Smooth muscle cell (in vitro differentiated cells): ENCODE data around the gene IL9. TPM values are rescaled to one million over a fixed set of nuclear protein-coding genes. Genes with fewer than 3 reads are reported as not detected.

Experiments used
- DNase-seq: peaks from one replicate; lab custom pipeline; 2025; ENCODE audit not compliant: unreplicated experiment; lab: John Stamatoyannopoulos, UW
- H2AFZ ChIP-seq: fragments of 200-600 bp; sonication (generic); 2 replicates; pipeline ENCODE4 v1.6.0; 2016; ENCODE audit warnings: antibody characterized with exemption, low read depth, mild to moderate bottlenecking
- H3F3A ChIP-seq: fragments of 200-600 bp; sonication (generic); 2 replicates; pipeline ENCODE4 v1.6.0; 2017; ENCODE audit warnings: antibody characterized with exemption, low read depth
- H3K27ac ChIP-seq: fragments of 200-600 bp; sonication (generic); 2 replicates; pipeline ENCODE4 v1.5.1; 2016; ENCODE audit warnings: low read depth, mild to moderate bottlenecking
- H3K27me3 ChIP-seq: fragments of 200-600 bp; sonication (generic); 2 replicates; pipeline ENCODE4 v1.6.1; 2016; ENCODE audit warnings: low read depth, mild to moderate bottlenecking
- H3K36me3 ChIP-seq: fragments of 200-600 bp; sonication (generic); 2 replicates; pipeline ENCODE4 v1.5.1; 2016; ENCODE audit warnings: low read depth
- H3K4me1 ChIP-seq: fragments of 200-600 bp; sonication (generic); 2 replicates; pipeline ENCODE4 v1.5.1; 2016; ENCODE audit warnings: low read depth
- H3K4me2 ChIP-seq: fragments of 200-600 bp; sonication (generic); 2 replicates; pipeline ENCODE4 v1.6.0; 2016; ENCODE audit warnings: mild to moderate bottlenecking
- H3K4me3 ChIP-seq: fragments of 200-600 bp; sonication (generic); 2 replicates; pipeline ENCODE4 v1.5.1; 2016; ENCODE audit warnings: mild to moderate bottlenecking
- H3K79me2 ChIP-seq: fragments of 200-600 bp; sonication (generic); 2 replicates; pipeline ENCODE4 v1.6.0; 2016; ENCODE audit warnings: low read depth, mild to moderate bottlenecking
- H3K9ac ChIP-seq: fragments of 200-600 bp; sonication (generic); 2 replicates; pipeline ENCODE4 v1.6.0; 2016; ENCODE audit warnings: low read depth
- H3K9me3 ChIP-seq: fragments of 200-600 bp; sonication (generic); replicated peaks from 2 replicates; pipeline ENCODE4 v1.5.1; 2016; ENCODE audit warnings: low read depth
- H4K20me1 ChIP-seq: fragments of 200-600 bp; sonication (generic); 2 replicates; pipeline ENCODE4 v1.6.0; 2016; ENCODE audit warnings: low read depth
- CTCF ChIP-seq: fragments of 200-600 bp; sonication (generic); IDR thresholded peaks from 2 replicates; pipeline ENCODE4 v1.5.1; 2017; ENCODE audit warnings: borderline replicate concordance, mild to moderate bottlenecking, antibody characterized with exemption; ENCODE audit not compliant: insufficient read depth, poor library complexity, severe bottlenecking
- WGBS: methylation state at CpG from one replicate; pipeline ENCODE4 v1.1.7; 2016; ENCODE audit warnings: low lambda C conversion rate; 5-methylcytosine and 5-hydroxymethylcytosine counted together
- polyA plus RNA-seq: library from polyadenylated mRNA; unstranded; fragments of >200 nt; fragmentation: Nextera tagmentation; extraction: Ambion mirVana; gene quantifications from 2 replicates; pipeline ENCODE4 v1.2.1, GENCODE V29; 2016
- total RNA-seq: library from RNA; depleted of rRNA; stranded (reverse); fragments of >200 nt; gene quantifications from 2 replicates; pipeline ENCODE4 v1.2.3, GENCODE V29; 2014

Gene IL9
- total and polyA plus RNA-seq, 2 experiments from 2014 or later: not detected

DNA sequence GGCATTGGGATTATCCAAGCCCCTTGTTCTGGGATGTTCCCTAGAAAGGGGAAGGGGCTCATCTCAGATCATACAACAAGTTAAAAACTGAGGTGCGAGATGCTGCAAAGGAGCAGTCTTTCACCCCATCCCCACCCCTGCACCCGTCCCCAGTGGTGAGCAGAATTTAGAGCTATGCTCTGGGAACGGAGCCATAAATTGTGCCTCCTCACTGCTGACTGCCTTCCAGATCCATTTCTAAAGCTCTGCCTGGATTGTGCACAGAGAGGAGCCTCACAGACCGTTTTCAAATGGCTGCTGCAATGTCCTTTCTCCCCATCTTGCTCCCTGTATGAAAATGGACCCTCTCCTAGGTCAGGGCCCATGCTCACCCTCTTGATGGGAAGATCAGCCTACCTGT is 52.9 kb downstream of the IL9 start:
- H3K27me3 ChIP-seq: peaks cover 32% of the 10 kb centered on the region
- H2AFZ ChIP-seq: no peak overlapping the region
- H3K9me3 ChIP-seq: no peaks in the 10 kb centered on the region
- no peaks in the 10 kb centered on the region for H3F3A ChIP-seq
- H3K4me1 ChIP-seq: no peaks in the 10 kb centered on the region
- 70% methylated on average over 4 of the region's 4 CpGs for WGBS
- H3K27ac ChIP-seq: no peak overlapping the region
- no peak overlapping the region for H3K4me2 ChIP-seq
- H3K36me3 ChIP-seq: no peaks in the 10 kb centered on the region
- DNase-seq: no peak
- H3K4me3 ChIP-seq: no peak overlapping the region
- H4K20me1 ChIP-seq: no peaks in the 10 kb centered on the region
- no peak overlapping the region for H3K9ac ChIP-seq
- no peaks in the 10 kb centered on the region for H3K79me2 ChIP-seq
- TF ChIP-seq CTCF: no peak

Other genes starting within 250 kb of the IL9 start
- gene SLC25A48, start 61.2 kb downstream of the IL9 start, total RNA-seq: 0.99 and 4.0 TPM in 2 replicates
- gene SLC25A48, start 61.2 kb downstream of the IL9 start, polyA plus RNA-seq: 0.85 and 1.7 TPM in 2 replicates
- gene LECT2, start 59.1 kb upstream of the IL9 start, total RNA-seq: not detected in 2 replicates
- not detected in 2 replicates for gene LECT2, start 59.1 kb upstream of the IL9 start, polyA plus RNA-seq
- 2,635 and 2,673 TPM in 2 replicates for gene TGFBI, start 133.1 kb upstream of the IL9 start, total RNA-seq
- gene TGFBI, start 133.1 kb upstream of the IL9 start, polyA plus RNA-seq: 2,505 and 2,991 TPM in 2 replicates
- 61.7 and 85.4 TPM in 2 replicates for gene SMAD5, start 237.0 kb upstream of the IL9 start, total RNA-seq
- 24.8 and 28.5 TPM in 2 replicates for gene SMAD5, start 237.0 kb upstream of the IL9 start, polyA plus RNA-seq